Measurements from ENCODE around the gene KLHL13.

GRCh38 chrX:118126286-118126685, 9.7 kb upstream of the KLHL13 start:
- TF ChIP-seq OSR1 (CRISPR knock-in tag; IDR thresholded peaks at IDR 0.05), result no peak
- no peak for TF ChIP-seq ARNTL (CRISPR knock-in tag; IDR thresholded peaks at IDR 0.05; ENCODE audit: borderline replicate concordance, low read depth)
- TF ChIP-seq ZFP3 (CRISPR knock-in tag; IDR thresholded peaks at IDR 0.05), result no peak
- TF ChIP-seq CREB5 (CRISPR knock-in tag; IDR thresholded peaks at IDR 0.05; ENCODE audit: low read depth), result no peak
- no peak for TF ChIP-seq TOX (CRISPR knock-in tag; IDR thresholded peaks at IDR 0.05; ENCODE audit: borderline replicate concordance)
- no peak for TF ChIP-seq SNAI2 (CRISPR knock-in tag; IDR thresholded peaks at IDR 0.05)
- TF ChIP-seq ZNF565 (CRISPR knock-in tag; conservative IDR thresholded peaks at IDR 0.05; ENCODE audit: low read depth), result no peak
